GM19324 (cell line): Measurements from ENCODE around the gene RAET1E.
"Not testable (repeated sequence)": the region's sequence is repeated elsewhere in the genome, so short reads cannot be mapped to it uniquely, and the experiment has no call there.

ENCODE experiments used
- ATAC-seq: cut with Tn5 transposase; IDR thresholded peaks from one replicate; pipeline ENCODE4 v1.9.1; 2021; ENCODE audit warnings: mild to moderate bottlenecking, moderate library complexity; ENCODE audit not compliant: unreplicated experiment, low FRiP score

RAET1E gene

GRCh38 chr6:149851461-149852110, 46.3 kb downstream of the RAET1E start:
- ATAC-seq: no peak

- ATAC-seq: not testable (repeated sequence)
Measured at GRCh38 chr6:149848343-149848742, 49.6 kb downstream of the RAET1E start.
